Measurements from ENCODE around the gene LONRF2.

The LONRF2 gene

GRCh38 chr2:100327742-100328141, 5.4 kb upstream of the LONRF2 start:
- Histone ChIP-seq H3K9me3 (no peaks in the 10 kb centered on the region), H3K4me1 (ENCODE audit: control insufficient read depth in 1 of 2, insufficient read depth in 1 of 2, low read depth in 1 of 2, low read length in 1 of 2) (no peaks in the 10 kb centered on the region), H3K36me3 (no peaks in the 10 kb centered on the region), H3K27ac (no peak overlapping the region), H3K27me3 (peaks cover 66% of the 10 kb centered on the region), H3K4me3 (ENCODE audit: low read depth in 1 of 2, low read length in 1 of 2) (no peak overlapping the region)
- no peak for TF ChIP-seq CTCF (IDR thresholded peaks at IDR 0.05)

GRCh38 chr2:100321179-100321865, 979 bp downstream of the LONRF2 start:
- TF ChIP-seq CTCF (IDR thresholded peaks at IDR 0.05): no peak
- Histone ChIP-seq H3K4me3 (ENCODE audit: low read depth in 1 of 2, low read length in 1 of 2) (no peak overlapping the region), H3K27ac (no peak overlapping the region), H3K36me3 (no peaks in the 10 kb centered on the region), H3K27me3 (peaks cover 85% of the 10 kb centered on the region), H3K4me1 (ENCODE audit: control insufficient read depth in 1 of 2, insufficient read depth in 1 of 2, low read depth in 1 of 2, low read length in 1 of 2) (no peaks in the 10 kb centered on the region), H3K9me3 (peaks cover 4% of the 10 kb centered on the region)

- H3K27me3 ChIP-seq: peaks cover 79% of the 10 kb centered on the region
Measured at GRCh38 chr2:100320547-100321178, 1.6 kb downstream of the LONRF2 start.

GRCh38 chr2:100317634-100318033, 4.7 kb downstream of the LONRF2 start:
- Histone ChIP-seq H3K27me3 (peaks cover 58% of the 10 kb centered on the region), H3K27ac (no peak overlapping the region), H3K9me3 (peaks cover 4% of the 10 kb centered on the region), H3K36me3 (no peaks in the 10 kb centered on the region), H3K4me3 (ENCODE audit: low read depth in 1 of 2, low read length in 1 of 2) (no peak overlapping the region), H3K4me1 (ENCODE audit: control insufficient read depth in 1 of 2, insufficient read depth in 1 of 2, low read depth in 1 of 2, low read length in 1 of 2) (no peaks in the 10 kb centered on the region)
- no peak for TF ChIP-seq CTCF (IDR thresholded peaks at IDR 0.05)

More at GRCh38 chr2:100320547-100321178, 1.6 kb downstream of the LONRF2 start:
- Histone ChIP-seq H3K36me3 (no peaks in the 10 kb centered on the region), H3K9me3 (peaks cover 4% of the 10 kb centered on the region), H3K27ac (no peak overlapping the region), H3K4me1 (ENCODE audit: control insufficient read depth in 1 of 2, insufficient read depth in 1 of 2, low read depth in 1 of 2, low read length in 1 of 2) (no peaks in the 10 kb centered on the region), H3K4me3 (ENCODE audit: low read depth in 1 of 2, low read length in 1 of 2) (no peak overlapping the region)
- TF ChIP-seq CTCF (IDR thresholded peaks at IDR 0.05): no peak

GRCh38 chr2:100309973-100310719, 12.2 kb downstream of the LONRF2 start:
- H3K4me1 ChIP-seq (ENCODE audit: control insufficient read depth in 1 of 2, insufficient read depth in 1 of 2, low read depth in 1 of 2, low read length in 1 of 2): no peaks in the 10 kb centered on the region
- TF ChIP-seq CTCF (IDR thresholded peaks at IDR 0.05): no peak
- no peaks in the 10 kb centered on the region for H3K36me3 ChIP-seq
- peaks cover 21% of the 10 kb centered on the region for H3K27me3 ChIP-seq
- H3K9me3 ChIP-seq: no peaks in the 10 kb centered on the region
- H3K4me3 ChIP-seq (ENCODE audit: low read depth in 1 of 2, low read length in 1 of 2): no peak overlapping the region
- no peak overlapping the region for H3K27ac ChIP-seq

Measured in neutrophil (primary cell).